Keratinocyte (primary cell): ENCODE measurements around the gene PRDM1.

Source experiments
- CTCF ChIP-seq, 3 experiments: IDR thresholded peaks in 1 of 3; conservative IDR thresholded peaks in 1 of 3; optimal IDR thresholded peaks in 1 of 3; 2 replicates in 2 of 3; 3 replicates in 1 of 3; pipeline versions ENCODE3 to v1.5.1; 2011; ENCODE audit warnings: low read length in 3 of 3, mild to moderate bottlenecking in 3 of 3, moderate library complexity in 2 of 3, control low read depth in 1 of 3, inconsistent platforms in 1 of 3; ENCODE audit not compliant: insufficient read depth in 2 of 3; ENCODE audit errors: extremely low read depth in 1 of 3
- EZH2 ChIP-seq: IDR thresholded peaks from one replicate; pipeline ENCODE4 v1.6.1; 2012; ENCODE audit warnings: inconsistent platforms, mild to moderate bottlenecking, low read length, moderate library complexity

GRCh38 chr6:106105493-106105892 is 19.4 kb downstream of the PRDM1 start:
- TF ChIP-seq CTCF (optimal IDR thresholded peaks at IDR 0.05 in 1 of 3, IDR thresholded peaks at IDR 0.05 in 1 of 3, conservative IDR thresholded peaks at IDR 0.05 in 1 of 3; ENCODE audit: extremely low read depth in 1 of 3, insufficient read depth in 2 of 3, low read length in 3 of 3) (no peak), EZH2 (no peak)
